KOPT-K1 (cell line): ENCODE measurements around the gene BEND7.

Experiments used
- H3K27ac ChIP-seq: fragments of 200-600 bp; sonication (generic); 2 replicates; pipeline ENCODE4 v1.5.1; 2016; ENCODE audit warnings: antibody characterized with exemption, mild to moderate bottlenecking, low read depth, low read length; ENCODE audit not compliant: poor library complexity, severe bottlenecking
- H3K36me3 ChIP-seq: fragments of 200-600 bp; sonication (generic); 2 replicates; pipeline ENCODE4 v1.5.1; 2017; ENCODE audit warnings: antibody characterized with exemption, mild to moderate bottlenecking, low read length, moderate library complexity; ENCODE audit not compliant: insufficient read depth
- H3K9me3 ChIP-seq: fragments of 200-600 bp; sonication (generic); 2 replicates; pipeline ENCODE4 v1.5.1; 2017; ENCODE audit warnings: antibody characterized with exemption, low read length, mild to moderate bottlenecking; ENCODE audit not compliant: insufficient read depth, poor library complexity, severe bottlenecking

Gene BEND7

GRCh38 chr10:13503745-13504463, 24.9 kb downstream of the BEND7 start:
- H3K27ac ChIP-seq = no peak overlapping the region
- no peaks in the 10 kb centered on the region for H3K9me3 ChIP-seq
- no peaks in the 10 kb centered on the region for H3K36me3 ChIP-seq

GRCh38 chr10:13502380-13502779, 26.4 kb downstream of the BEND7 start:
- H3K36me3 ChIP-seq = no peaks in the 10 kb centered on the region
- no peak overlapping the region for H3K27ac ChIP-seq
- H3K9me3 ChIP-seq = no peaks in the 10 kb centered on the region

- no peak overlapping the region for H3K27ac ChIP-seq
- H3K9me3 ChIP-seq = no peaks in the 10 kb centered on the region
- H3K36me3 ChIP-seq = no peaks in the 10 kb centered on the region
These were observed 28.6 kb downstream of the BEND7 start for GRCh38 chr10:13500201-13500600.

DNA sequence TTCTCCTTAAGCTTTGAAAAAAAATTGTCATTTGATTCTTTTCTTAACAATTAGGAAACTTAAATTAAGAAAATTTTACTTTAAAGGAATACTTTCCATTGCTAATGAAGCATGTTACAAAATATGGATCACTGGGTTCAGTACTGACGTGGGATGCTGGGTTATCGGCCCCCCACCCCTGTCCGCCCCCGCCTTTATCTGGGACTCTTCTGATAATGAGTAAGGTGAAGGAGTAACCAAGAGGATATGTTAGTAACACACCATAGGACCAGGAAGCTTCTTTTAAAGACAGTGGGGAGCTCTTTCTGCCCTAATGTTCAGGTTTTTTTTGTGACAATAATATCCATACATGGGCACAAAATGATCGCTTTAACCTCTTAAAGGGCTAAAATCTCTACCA, 29.7 kb downstream of the BEND7 start:
- no peaks in the 10 kb centered on the region for H3K9me3 ChIP-seq
- H3K27ac ChIP-seq = no peak overlapping the region
- no peaks in the 10 kb centered on the region for H3K36me3 ChIP-seq

DNA sequence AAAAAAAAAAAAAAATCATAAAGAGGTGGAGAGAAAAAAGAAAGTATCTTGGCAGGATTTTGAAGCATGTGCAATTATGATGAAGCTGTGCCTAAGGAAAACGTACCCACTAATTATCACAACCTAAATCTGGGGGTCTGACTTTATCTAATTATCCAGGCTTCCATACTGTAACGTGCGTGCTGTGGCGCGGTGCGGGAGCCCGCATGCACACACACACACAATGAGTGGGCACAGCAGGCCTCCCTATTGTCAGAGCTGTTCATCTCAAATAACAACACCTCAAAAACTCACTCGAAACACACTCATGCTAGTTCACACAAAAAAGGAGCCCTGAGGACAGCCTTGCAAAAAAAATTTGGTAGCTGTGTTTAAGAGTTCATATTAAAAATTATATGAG, 31.9 kb downstream of the BEND7 start:
- Histone ChIP-seq H3K9me3 (no peaks in the 10 kb centered on the region), H3K36me3 (no peaks in the 10 kb centered on the region), H3K27ac (no peak overlapping the region)

DNA sequence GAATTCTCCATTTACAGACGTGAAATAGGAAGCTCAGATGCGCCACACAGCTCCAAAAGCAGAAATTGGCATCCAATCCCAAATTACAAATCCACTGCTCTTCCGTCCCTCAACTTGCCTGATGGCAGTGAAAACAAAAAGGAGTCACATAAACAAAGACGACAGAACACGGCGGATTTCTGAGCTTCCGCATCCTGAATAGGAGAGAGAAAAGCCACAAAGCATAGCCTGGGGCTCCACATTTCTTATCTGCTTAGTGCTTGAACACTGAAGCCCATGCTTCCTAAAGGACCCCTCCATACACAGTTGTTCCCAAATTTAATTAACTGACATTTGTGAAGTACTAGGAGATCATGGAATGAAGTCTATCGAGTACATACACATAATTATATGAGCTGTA, 32.6 kb downstream of the BEND7 start:
- no peaks in the 10 kb centered on the region for H3K9me3 ChIP-seq
- H3K36me3 ChIP-seq = no peaks in the 10 kb centered on the region
- no peak overlapping the region for H3K27ac ChIP-seq

DNA sequence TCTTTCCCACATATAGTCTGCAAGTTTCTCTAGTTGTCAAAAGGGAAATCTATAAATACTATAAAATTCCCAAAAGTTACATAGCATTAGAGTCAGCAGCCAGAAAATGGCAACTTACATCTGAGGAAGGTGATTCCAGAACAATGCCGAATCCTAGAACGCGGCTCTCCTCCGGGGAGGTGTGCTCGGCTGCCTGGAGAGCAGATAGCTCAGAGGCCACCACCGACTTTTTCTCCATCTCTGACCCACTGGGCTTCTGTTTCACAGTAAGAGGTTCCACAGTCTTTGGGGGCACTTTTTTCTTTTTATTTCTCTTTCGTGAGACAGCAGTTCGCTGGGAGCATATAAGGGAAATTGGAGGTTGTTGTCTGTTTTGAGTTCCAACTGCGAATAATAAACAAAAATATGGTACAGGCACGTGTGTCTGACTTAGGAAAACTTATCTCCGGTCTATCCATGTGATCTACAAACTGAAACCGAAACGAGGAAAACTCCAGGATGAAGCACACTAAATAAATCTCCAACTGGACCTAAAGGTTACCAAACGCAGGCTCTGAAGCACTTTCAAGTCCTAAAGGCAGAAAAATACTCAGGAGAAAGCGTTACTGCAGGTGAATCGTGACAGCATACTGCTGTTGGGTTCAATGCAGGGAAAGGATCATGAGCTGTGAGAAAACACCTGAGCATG, 36.2 kb downstream of the BEND7 start:
- Histone ChIP-seq H3K27ac (no peak overlapping the region), H3K9me3 (no peaks in the 10 kb centered on the region), H3K36me3 (no peaks in the 10 kb centered on the region)

DNA sequence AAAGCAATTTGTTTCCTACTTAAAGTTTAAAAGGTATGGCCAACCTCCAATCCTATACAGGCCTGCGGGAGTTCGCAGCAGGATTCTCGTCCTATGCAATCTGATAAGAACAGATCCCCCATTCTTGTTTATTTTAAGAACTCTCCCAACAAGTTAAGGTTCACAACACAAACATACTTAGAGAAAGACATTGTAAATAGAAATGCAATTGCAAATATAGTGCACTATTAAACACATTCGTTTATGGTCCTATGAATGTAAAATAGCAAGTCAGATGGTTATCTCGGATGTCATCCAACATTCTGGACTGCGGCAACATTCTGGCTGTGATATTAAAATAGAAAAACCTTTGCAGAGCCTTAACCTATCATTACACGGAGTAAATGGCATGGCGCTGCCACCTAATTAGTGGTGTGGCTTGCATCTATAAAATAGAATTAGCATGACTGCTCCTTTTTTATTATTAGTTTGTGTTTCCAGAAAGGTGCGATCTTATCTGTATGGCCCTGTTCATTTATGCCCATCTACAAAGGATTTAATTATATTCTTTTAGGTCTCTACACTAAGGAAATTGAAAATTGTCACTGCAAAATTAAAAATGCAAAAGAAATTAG, 37.0 kb downstream of the BEND7 start:
- Histone ChIP-seq H3K9me3 (no peaks in the 10 kb centered on the region), H3K27ac (no peak overlapping the region), H3K36me3 (no peaks in the 10 kb centered on the region)

DNA sequence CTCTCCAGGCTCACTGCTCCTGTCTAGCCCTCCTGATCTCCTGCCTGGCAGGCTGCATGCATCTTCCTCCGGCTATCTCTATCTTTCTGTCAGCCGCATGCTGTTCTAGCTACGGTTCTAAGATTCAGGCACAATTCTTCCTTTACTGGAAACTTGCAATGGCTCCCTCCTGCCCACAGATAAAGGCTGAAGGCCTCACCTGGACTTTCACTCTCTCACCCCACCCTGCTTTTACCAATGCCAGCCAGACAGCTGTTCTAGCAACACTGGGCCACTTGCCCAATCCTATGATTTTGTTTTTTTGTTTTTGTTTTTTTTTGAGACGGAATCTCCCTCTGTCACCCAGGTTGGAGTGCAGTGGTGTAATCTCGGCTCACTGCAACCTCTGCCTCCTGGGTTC, 38.3 kb downstream of the BEND7 start:
- no peaks in the 10 kb centered on the region for H3K9me3 ChIP-seq
- H3K36me3 ChIP-seq = no peaks in the 10 kb centered on the region
- H3K27ac ChIP-seq = no peak overlapping the region

GRCh38 chr10:13489035-13489599, 39.7 kb downstream of the BEND7 start:
- Histone ChIP-seq H3K9me3 (no peaks in the 10 kb centered on the region), H3K36me3 (no peaks in the 10 kb centered on the region), H3K27ac (no peak overlapping the region)

- Histone ChIP-seq H3K9me3 (no peaks in the 10 kb centered on the region), H3K36me3 (no peaks in the 10 kb centered on the region), H3K27ac (no peak overlapping the region)
These were observed 43.2 kb downstream of the BEND7 start for GRCh38 chr10:13485623-13486022.

GRCh38 chr10:13483951-13484350, 44.9 kb downstream of the BEND7 start:
- Histone ChIP-seq H3K36me3 (no peaks in the 10 kb centered on the region), H3K27ac (no peak overlapping the region), H3K9me3 (no peaks in the 10 kb centered on the region)

GRCh38 chr10:13483073-13483472, 45.7 kb downstream of the BEND7 start:
- Histone ChIP-seq H3K36me3 (no peaks in the 10 kb centered on the region), H3K27ac (no peak overlapping the region), H3K9me3 (no peaks in the 10 kb centered on the region)

GRCh38 chr10:13481690-13482089, 47.1 kb downstream of the BEND7 start:
- no peaks in the 10 kb centered on the region for H3K9me3 ChIP-seq
- H3K27ac ChIP-seq = no peak overlapping the region
- H3K36me3 ChIP-seq = no peaks in the 10 kb centered on the region

DNA sequence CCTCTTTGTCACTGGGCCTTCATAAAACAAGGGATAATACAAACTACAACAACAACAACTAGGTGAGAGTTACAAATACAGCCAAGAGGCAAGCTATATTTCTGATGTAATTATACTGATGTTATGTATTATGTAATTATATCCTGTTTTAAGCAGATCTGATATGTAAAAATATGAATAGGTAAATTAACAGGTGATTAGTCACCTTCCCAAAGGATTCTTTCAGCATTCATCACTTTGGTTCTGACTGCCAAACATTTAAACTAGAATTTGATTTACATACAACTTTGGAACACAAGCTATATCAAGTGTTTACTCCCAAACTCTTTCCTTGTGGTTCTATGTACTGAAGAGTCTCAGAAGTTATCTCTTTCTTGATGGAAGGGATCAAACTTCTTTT, 53.7 kb downstream of the BEND7 start:
- no peaks in the 10 kb centered on the region for H3K9me3 ChIP-seq
- H3K27ac ChIP-seq = no peak overlapping the region
- no peaks in the 10 kb centered on the region for H3K36me3 ChIP-seq
